OCI-LY1 (cell line): Measurements from ENCODE around the gene SIRPB2.
A peak's percentile ranks its signal among the peaks of the same experiment; 100 is the strongest.

Experiments used
- H2AFZ ChIP-seq: fragments of 200-600 bp; sonication (generic), shearing (Covaris generic); 2 replicates; pipeline ENCODE4 v1.6.0; 2014; ENCODE audit warnings: antibody characterized with exemption, mild to moderate bottlenecking, low read length
- H3F3A ChIP-seq: fragments of 200-600 bp; sonication (generic), shearing (Covaris generic); 2 replicates; pipeline ENCODE4 v1.6.0; 2014; ENCODE audit warnings: mild to moderate bottlenecking, antibody characterized with exemption, low read length, moderate library complexity; ENCODE audit not compliant: insufficient read depth
- H3K27ac ChIP-seq: fragments of 200-600 bp; sonication (generic); 2 replicates; pipeline ENCODE4 v1.5.1; 2014; ENCODE audit warnings: low read length, mixed run types, mild to moderate bottlenecking, low read depth; ENCODE audit not compliant: poor library complexity, severe bottlenecking
- H3K27me3 ChIP-seq: fragments of 200-600 bp; sonication (generic); 2 replicates; pipeline ENCODE4 v1.6.0; 2014; ENCODE audit warnings: antibody characterized with exemption, mild to moderate bottlenecking, low read length, moderate library complexity; ENCODE audit not compliant: insufficient read depth
- H3K36me3 ChIP-seq: fragments of 200-600 bp; sonication (generic); 2 replicates; pipeline ENCODE4 v1.6.1; 2014; ENCODE audit warnings: mild to moderate bottlenecking, antibody characterized with exemption, low read length, moderate library complexity, mixed read lengths; ENCODE audit not compliant: insufficient read depth
- H3K4me1 ChIP-seq: fragments of 200-600 bp; sonication (generic); 2 replicates; pipeline ENCODE4 v1.5.1; 2014; ENCODE audit warnings: mild to moderate bottlenecking, low read length, moderate library complexity; ENCODE audit not compliant: insufficient read depth, severe bottlenecking
- H3K4me2 ChIP-seq: fragments of 200-600 bp; sonication (generic), shearing (Covaris generic); 2 replicates; pipeline ENCODE4 v1.6.1; 2014; ENCODE audit warnings: low read length
- H3K4me3 ChIP-seq: fragments of 200-600 bp; sonication (generic); 2 replicates; pipeline ENCODE4 v1.5.1; 2014; ENCODE audit warnings: low read length, low read depth, mild to moderate bottlenecking, mixed read lengths; ENCODE audit not compliant: poor library complexity, severe bottlenecking
- H3K79me2 ChIP-seq: fragments of 200-600 bp; shearing (Covaris generic); 2 replicates; pipeline ENCODE4 v1.6.1; 2016; ENCODE audit warnings: mixed run types, low read length, mixed read lengths; ENCODE audit not compliant: insufficient read depth
- H3K9ac ChIP-seq: fragments of 200-600 bp; sonication (generic), shearing (Covaris generic); 2 replicates; pipeline ENCODE4 v1.6.1; 2014; ENCODE audit warnings: mild to moderate bottlenecking, low read length, mixed read lengths
- H3K9me2 ChIP-seq: fragments of 200-600 bp; sonication (generic), shearing (Covaris generic); 2 replicates; pipeline ENCODE4 v1.6.1; 2014; ENCODE audit warnings: low read depth, mild to moderate bottlenecking, low read length, mixed read lengths
- H3K9me3 ChIP-seq: fragments of 200-600 bp; shearing (Covaris generic); 2 replicates; pipeline ENCODE4 v1.6.1; 2014; ENCODE audit warnings: low read length, mixed read lengths
- H4K20me1 ChIP-seq: fragments of 200-600 bp; sonication (generic), shearing (Covaris generic); 2 replicates; pipeline ENCODE4 v1.6.0; 2016; ENCODE audit warnings: mild to moderate bottlenecking, low read length; ENCODE audit not compliant: insufficient read depth
- CTCF ChIP-seq: fragments of 200-600 bp; sonication (generic), shearing (Covaris generic); IDR thresholded peaks from 2 replicates; pipeline ENCODE4 v1.5.1; 2017; ENCODE audit warnings: mild to moderate bottlenecking, antibody characterized with exemption, low read length, moderate library complexity, mixed read lengths
- EZH2 ChIP-seq: fragments of 200-600 bp; sonication (generic), shearing (Covaris generic); IDR thresholded peaks from 2 replicates; pipeline ENCODE4 v1.8.0; 2017; ENCODE audit warnings: borderline replicate concordance, mixed run types, mild to moderate bottlenecking, antibody characterized with exemption, low read length, moderate library complexity, mixed read lengths

Gene SIRPB2

GRCh38 chr20:1468117-1468624 is 23.0 kb downstream of the SIRPB2 start:
- no peak overlapping the region for H3K4me2 ChIP-seq
- peaks cover 21% of the 10 kb centered on the region for H3K79me2 ChIP-seq
- H3K4me1 ChIP-seq: peaks cover 39% of the 10 kb centered on the region
- H3K36me3 ChIP-seq: peaks cover 19% of the 10 kb centered on the region; the same call in 1 of the 2 replicates
- no peak overlapping the region for H3K9ac ChIP-seq
- no peak overlapping the region for H3K27ac ChIP-seq
- H3K4me3 ChIP-seq: no peak overlapping the region
- no peaks in the 10 kb centered on the region for H3K9me3 ChIP-seq
- no peaks in the 10 kb centered on the region for H3F3A ChIP-seq
- no peaks in the 10 kb centered on the region for H4K20me1 ChIP-seq
- H3K9me2 ChIP-seq: no peaks in the 10 kb centered on the region
- H2AFZ ChIP-seq: no peak overlapping the region
- no peak for TF ChIP-seq EZH2
- TF ChIP-seq CTCF: no peak
- H3K27me3 ChIP-seq: 0 out of 2 replicates have a peak, but pooled peaks cover 3% of the 10 kb centered on the region

- H3K36me3 ChIP-seq: peaks cover 21% of the 10 kb centered on the region; the same call in 1 of the 2 replicates
- H3K27me3 ChIP-seq: 0 out of 2 replicates have a peak, but pooled peaks cover 3% of the 10 kb centered on the region
- peaks cover 43% of the 10 kb centered on the region for H3K4me1 ChIP-seq
- peak overlapping the region; percentile 51; the same call in 1 of the 2 replicates for H3K4me2 ChIP-seq
- H3K9ac ChIP-seq: no peak overlapping the region
- H3K27ac ChIP-seq: no peak overlapping the region
- H3K4me3 ChIP-seq: peak overlapping the region; percentile 96
- peaks cover 21% of the 10 kb centered on the region for H3K79me2 ChIP-seq
- H3K9me2 ChIP-seq: no peaks in the 10 kb centered on the region
- no peaks in the 10 kb centered on the region for H3K9me3 ChIP-seq
- TF ChIP-seq EZH2 (no peak), CTCF (no peak)
- no peaks in the 10 kb centered on the region for H3F3A ChIP-seq
- H4K20me1 ChIP-seq: no peaks in the 10 kb centered on the region
- no peak overlapping the region for H2AFZ ChIP-seq
Measured at GRCh38 chr20:1467355-1468116, 23.7 kb downstream of the SIRPB2 start.

- no peak overlapping the region for H3K27ac ChIP-seq
- no peaks in the 10 kb centered on the region for H3F3A ChIP-seq
- H3K4me1 ChIP-seq: peaks cover 43% of the 10 kb centered on the region
- H3K27me3 ChIP-seq: 0 out of 2 replicates have a peak, but pooled peaks cover 3% of the 10 kb centered on the region
- no peak overlapping the region for H3K9ac ChIP-seq
- H3K9me2 ChIP-seq: no peaks in the 10 kb centered on the region
- no peaks in the 10 kb centered on the region for H3K9me3 ChIP-seq
- H3K4me3 ChIP-seq: peak overlapping the region; percentile 96
- H3K36me3 ChIP-seq: peaks cover 24% of the 10 kb centered on the region; the same call in 1 of the 2 replicates
- no peak overlapping the region for H2AFZ ChIP-seq
- peaks cover 21% of the 10 kb centered on the region for H3K79me2 ChIP-seq
- peak overlapping the region; percentile 51; the same call in 1 of the 2 replicates for H3K4me2 ChIP-seq
- H4K20me1 ChIP-seq: no peaks in the 10 kb centered on the region
- TF ChIP-seq EZH2 (no peak), CTCF (no peak)
Measured at GRCh38 chr20:1467082-1467354, 24.2 kb downstream of the SIRPB2 start.
